NCI-H526 treated with DMSO at 0.1 percent for 48 hours (cell line): ENCODE results near the gene HES5.

Source experiments
- DNase-seq: peaks from one replicate; lab custom pipeline; 2025; lab: John Stamatoyannopoulos, UW

Gene HES5

GRCh38 chr1:2499986-2500596, 30.0 kb downstream of the HES5 start:
- no peak for DNase-seq

DNA sequence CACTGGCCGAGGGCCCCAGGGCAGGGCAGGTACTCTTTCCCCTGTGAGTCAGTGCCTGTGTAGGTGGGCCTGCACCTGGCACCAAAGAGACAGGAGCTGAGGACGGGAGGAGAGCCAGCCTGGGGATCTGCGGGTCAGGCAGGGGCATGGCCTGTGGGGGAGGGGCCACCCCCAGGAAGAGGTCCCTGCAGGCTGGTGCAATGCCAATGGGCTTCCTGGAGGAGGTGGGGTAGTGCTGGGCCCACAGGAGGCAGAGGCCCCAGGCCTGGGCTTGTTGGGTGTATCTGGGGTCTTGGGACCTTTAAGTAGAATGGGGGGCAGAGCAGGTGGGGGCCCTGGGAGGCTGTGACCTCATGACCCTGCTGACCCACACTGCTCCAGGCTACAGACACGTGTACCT, 30.8 kb downstream of the HES5 start:
- no peak for DNase-seq

GRCh38 chr1:2498648-2499047, 31.4 kb downstream of the HES5 start:
- no peak for DNase-seq

DNA sequence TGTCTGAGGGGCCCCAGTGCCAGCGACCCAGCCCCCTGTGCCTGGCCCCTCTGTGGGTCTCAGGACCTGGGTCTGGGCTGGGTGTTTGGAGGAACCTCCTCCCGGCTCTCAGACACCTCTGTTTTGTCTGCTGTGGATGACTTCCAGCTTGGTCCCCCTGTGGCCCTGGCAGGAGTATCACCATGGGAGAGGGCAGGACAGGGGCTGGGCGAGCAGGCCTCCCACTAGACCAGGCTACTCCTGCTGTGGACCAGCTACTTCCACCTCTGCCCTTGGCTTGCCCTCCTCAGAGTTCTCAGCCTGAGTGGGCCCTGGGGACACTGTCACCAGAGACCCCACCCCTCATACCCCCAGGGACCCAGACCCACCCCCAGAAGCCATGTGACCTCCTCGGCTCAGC, 32.2 kb downstream of the HES5 start:
- DNase-seq: no peak

DNA sequence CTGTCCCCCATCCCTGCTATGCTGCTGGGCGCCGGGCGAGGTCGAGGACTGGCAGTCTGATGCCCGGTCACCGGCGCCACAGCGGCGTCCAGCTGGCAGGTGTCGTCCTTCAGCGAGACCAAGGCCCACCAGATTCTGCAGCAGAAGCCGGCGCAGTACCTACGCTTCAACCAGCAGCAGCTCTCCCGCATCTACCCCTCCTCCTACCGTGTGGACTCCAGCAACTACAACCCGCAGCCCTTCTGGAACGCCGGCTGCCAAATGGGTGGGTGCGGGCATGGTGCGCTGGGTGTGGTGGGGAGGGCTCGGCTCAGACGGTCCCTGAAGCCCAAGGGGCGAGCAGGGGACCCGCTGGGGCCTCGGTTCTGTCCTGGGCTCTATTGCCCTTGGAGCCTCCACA, 33.3 kb downstream of the HES5 start:
- DNase-seq: no peak

GRCh38 chr1:2496087-2496622, 33.9 kb downstream of the HES5 start:
- no peak for DNase-seq

GRCh38 chr1:2495546-2495945, 34.5 kb downstream of the HES5 start:
- DNase-seq: no peak

DNA sequence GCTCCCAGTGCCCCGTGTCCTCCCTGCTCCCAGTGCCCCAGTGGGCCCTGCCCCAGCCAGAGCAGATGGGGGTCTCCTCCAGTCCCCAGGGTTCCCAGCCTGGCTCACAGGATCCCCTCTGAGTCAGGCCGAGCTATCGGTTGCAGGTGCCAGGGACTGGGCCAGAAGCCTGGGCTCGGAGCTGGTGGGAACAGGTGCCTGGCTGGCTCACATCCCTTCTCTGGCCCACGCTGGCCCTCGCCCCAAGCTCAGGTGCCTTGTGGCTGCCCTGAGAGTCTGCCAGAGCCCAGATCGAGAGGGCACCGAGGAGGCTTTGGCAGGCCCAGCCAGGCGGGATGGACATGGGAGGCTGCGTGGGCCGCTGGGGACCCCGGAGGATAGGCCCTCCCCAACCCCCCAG, 35.0 kb downstream of the HES5 start:
- DNase-seq: no peak

DNA sequence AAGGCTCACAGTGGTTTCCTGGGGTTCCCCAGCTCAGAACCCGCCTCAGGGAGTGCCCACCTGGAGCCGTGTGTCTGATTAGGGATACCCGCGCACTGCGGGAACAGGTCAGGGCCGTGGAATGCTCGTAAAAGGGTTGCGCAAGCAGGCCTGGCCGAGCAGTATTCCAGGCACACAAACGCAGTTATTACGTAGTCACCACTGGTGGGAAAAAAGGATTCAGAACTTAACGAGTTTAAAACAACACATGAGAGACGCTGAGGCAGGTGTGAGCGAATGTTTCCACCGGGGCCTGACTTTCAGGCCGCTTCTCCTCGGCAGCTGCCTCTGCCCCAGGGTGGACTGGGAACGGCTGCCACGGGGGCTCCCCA, 35.8 kb downstream of the HES5 start:
- no peak for DNase-seq

- no peak for DNase-seq
These were observed 36.3 kb downstream of the HES5 start for GRCh38 chr1:2493691-2494322.

GRCh38 chr1:2493218-2493617, 36.8 kb downstream of the HES5 start:
- DNase-seq: no peak

- DNase-seq: no peak
These were observed 38.0 kb downstream of the HES5 start for GRCh38 chr1:2492091-2492490.

DNA sequence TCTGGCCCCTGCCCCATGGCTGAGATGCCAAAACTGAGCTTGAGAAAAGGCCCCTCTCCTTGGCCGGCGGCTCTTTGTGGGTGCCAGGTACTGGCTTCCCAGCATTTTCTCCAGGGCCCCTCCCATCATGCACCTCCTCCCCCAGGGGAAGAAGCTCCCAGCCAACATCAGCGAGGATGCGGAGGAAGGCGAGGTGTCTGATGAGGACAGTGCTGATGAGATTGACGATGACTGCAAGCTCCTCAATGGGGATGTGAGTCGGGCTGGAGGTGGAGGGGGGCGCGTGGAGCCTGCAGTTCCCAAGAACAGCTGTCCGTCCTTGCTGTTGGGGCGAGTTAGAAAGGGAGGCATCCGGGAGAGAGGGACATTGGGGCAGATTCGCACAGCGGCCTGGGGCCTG, 40.4 kb downstream of the HES5 start:
- no peak for DNase-seq

GRCh38 chr1:2488688-2489087, 41.4 kb downstream of the HES5 start:
- DNase-seq: no peak

GRCh38 chr1:2486558-2486957, 43.5 kb downstream of the HES5 start:
- DNase-seq: no peak

- no peak for DNase-seq
These were observed 44.0 kb downstream of the HES5 start for GRCh38 chr1:2486041-2486440.

DNA sequence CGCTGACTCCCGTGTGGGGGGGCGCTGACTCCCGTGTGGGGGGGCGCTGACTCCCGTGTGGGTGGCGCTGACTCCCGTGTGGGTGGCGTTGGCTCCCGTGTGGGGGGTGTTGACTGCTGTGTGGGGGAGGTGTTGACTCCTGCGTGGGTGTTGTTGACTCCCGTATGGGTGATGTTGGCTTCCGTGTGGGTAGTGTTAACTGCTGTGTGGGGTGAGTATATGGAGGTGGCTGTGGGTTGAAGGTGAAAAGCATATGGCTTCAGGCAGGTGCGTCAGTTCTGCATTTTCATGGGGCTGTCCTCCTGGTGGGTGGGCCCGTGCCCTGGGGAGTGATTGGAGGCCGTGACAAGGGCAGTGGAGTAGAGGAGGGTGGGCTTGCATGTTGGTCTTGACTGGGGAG, 46.1 kb downstream of the HES5 start:
- DNase-seq: no peak

GRCh38 chr1:2483026-2483425, 47.0 kb downstream of the HES5 start:
- DNase-seq: no peak

DNA sequence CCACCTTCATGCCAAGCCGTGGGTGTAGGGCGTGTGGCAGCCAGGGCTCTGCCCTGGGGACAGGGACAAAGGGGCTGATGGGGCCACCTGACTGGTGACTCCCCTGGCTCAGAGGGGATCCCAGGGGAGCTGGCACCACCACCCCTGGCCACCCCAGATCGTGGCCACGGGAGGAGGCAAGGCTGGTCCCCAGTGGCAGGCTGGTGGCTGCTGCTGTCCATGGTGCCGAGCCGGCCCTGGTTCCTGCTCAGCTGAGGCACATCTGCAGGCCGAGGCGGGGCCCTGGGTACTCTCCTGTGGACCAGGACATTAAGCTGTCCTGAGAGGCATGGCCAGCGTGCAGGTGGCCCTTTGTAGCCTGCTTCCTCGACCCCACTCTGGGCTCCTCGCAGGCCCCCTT, 47.5 kb downstream of the HES5 start:
- no peak for DNase-seq

DNA sequence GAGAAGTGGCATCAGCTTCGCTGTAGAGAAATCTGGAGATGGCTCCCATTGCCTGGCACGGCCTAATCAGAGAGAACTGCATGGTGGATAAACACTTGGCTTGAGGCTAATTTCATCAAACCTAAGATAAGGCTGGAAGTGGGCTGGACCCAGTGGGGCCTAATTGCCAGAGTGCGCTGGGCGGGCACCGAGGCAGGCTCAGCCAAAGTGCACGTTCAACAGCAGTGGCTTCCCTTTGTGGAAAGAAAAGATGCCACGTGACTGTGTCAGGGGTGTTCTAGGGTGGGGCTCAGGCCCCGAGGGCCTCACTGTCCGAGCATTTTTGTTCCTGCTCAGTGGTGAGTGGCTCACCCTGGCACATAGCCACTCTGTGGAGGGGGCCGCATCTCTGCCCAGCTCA, 48.2 kb downstream of the HES5 start:
- no peak for DNase-seq

DNA sequence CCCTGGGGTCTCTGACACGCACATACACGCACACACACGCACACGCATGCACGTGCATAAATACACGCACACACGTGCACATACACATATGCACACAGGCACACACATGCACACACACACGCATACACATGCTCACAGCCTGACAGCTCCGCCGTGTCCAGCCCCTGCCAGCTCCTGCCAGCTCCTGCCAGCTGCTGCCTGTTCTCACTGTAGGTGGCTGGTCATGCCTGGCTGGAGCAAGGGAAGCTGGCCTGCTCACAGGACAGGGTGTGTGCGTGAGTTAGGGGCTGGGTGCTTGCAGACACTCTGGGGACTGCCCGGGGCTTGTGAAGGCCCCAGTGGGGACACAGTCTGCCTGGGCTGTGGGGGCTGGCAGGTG, 49.1 kb downstream of the HES5 start:
- no peak for DNase-seq

GRCh38 chr1:2480236-2480985, 49.7 kb downstream of the HES5 start:
- no peak for DNase-seq

DNA sequence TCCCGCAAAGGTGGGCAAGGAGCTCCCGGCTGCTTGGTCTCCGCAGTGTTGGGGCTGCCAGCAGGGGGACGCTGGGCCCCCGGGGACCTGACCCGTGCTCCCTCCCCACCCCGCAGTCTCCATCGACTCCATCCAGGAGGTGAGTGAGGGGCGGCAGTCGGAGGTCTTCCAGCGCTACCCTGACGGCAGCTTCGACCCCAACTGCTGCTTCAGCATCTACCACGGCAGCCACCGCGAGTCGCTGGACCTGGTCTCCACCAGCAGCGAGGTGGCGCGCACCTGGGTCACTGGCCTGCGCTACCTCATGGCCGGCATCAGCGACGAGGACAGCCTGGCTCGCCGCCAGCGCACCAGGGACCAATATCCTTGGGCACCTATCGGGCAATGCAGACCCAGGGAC, 50.4 kb downstream of the HES5 start:
- DNase-seq: no peak
